Endothelial cell of umbilical vein (primary cell): Measurements from ENCODE around the gene ZNF880. TPM values are rescaled to one million over a fixed set of nuclear protein-coding genes. Genes with fewer than 3 reads are reported as not detected.

ENCODE experiments used
- BruUV-seq: library from RNA; stranded (reverse); fragments of 400-500 nt; replicated peaks from 2 replicates; lab custom pipeline; 2021; lab: Mats Ljungman, UMichigan
- CTCF ChIA-PET: fragments of 300-600, 350-600 bp; sonication (Branson Sonifier 250); formaldehyde crosslinking; loops from one replicate; lab custom pipeline; 2021; ENCODE audit warnings: antibody characterized with exemption, inconsistent platforms; lab: Charles Lee
- POLR2A ChIA-PET: fragments of 300-600, 350-600 bp; sonication (Branson Sonifier 250); formaldehyde crosslinking; loops from one replicate; lab custom pipeline; 2021; ENCODE audit warnings: antibody characterized with exemption, inconsistent platforms; lab: Charles Lee
- DNase-seq: peaks from one replicate; pipeline ENCODE4 v3.0.0-alpha.2; 2011; ENCODE audit warnings: low read depth, low spot score
- FAIRE-seq: peaks from 2 replicates; lab custom pipeline; 2011; peaks lifted over from hg19 to GRCh38; lab: Jason Lieb, UNC
- H2AFZ ChIP-seq: 2 replicates; pipeline ENCODE4 v1.6.0; 2012; ENCODE audit warnings: low read depth, low read length, control low read depth, inconsistent platforms
- H3K27ac ChIP-seq: 2 replicates; pipeline ENCODE4 v1.5.1; 2011; ENCODE audit warnings: low read depth, mild to moderate bottlenecking, control low read depth, low read length, moderate library complexity; ENCODE audit not compliant: insufficient read depth
- H3K27me3 ChIP-seq, 2 experiments: 2 replicates each; pipeline versions ENCODE4 v1.6.0 to v1.6.1; 2011; ENCODE audit warnings: low read length in 2 of 2, mixed read lengths in 1 of 2; ENCODE audit not compliant: control insufficient read depth in 2 of 2, insufficient read depth in 2 of 2
- H3K36me3 ChIP-seq, 2 experiments: 2 replicates in 1 of 2; 3 replicates in 1 of 2; pipeline ENCODE4 v1.5.1; 2011; ENCODE audit warnings: low read length in 2 of 2, mild to moderate bottlenecking in 1 of 2, moderate library complexity in 1 of 2; ENCODE audit not compliant: control insufficient read depth in 2 of 2, insufficient read depth in 2 of 2; ENCODE audit errors: extremely low read depth in 1 of 2
- H3K4me1 ChIP-seq: 3 replicates; pipeline ENCODE4 v1.5.1; 2011; ENCODE audit warnings: mild to moderate bottlenecking, low read length; ENCODE audit not compliant: control insufficient read depth, insufficient read depth; ENCODE audit errors: extremely low read depth
- H3K4me2 ChIP-seq: 2 replicates; pipeline ENCODE4 v1.6.1; 2011; ENCODE audit warnings: low read length, control low read depth, mixed read lengths; ENCODE audit not compliant: insufficient read depth
- H3K4me3 ChIP-seq, 3 experiments: fragments of 200-600 bp in 1 of 3; sonication (generic), shearing (Covaris generic) in 1 of 3; replicated peaks in 1 of 3; 2 replicates each; pipeline ENCODE4 v1.5.1; 2011 to 2016; ENCODE audit warnings: control low read depth in 3 of 3, low read length in 3 of 3, mild to moderate bottlenecking in 2 of 3, inconsistent platforms in 1 of 3, low read depth in 1 of 3, moderate library complexity in 1 of 3; ENCODE audit not compliant: insufficient read depth in 1 of 3
- H3K79me2 ChIP-seq: 2 replicates; pipeline ENCODE4 v1.6.0; 2012; ENCODE audit warnings: low read length, inconsistent platforms; ENCODE audit not compliant: control insufficient read depth, insufficient read depth
- H3K9ac ChIP-seq: replicated peaks from 2 replicates; pipeline ENCODE3; 2011; ENCODE audit warnings: low read length, control low read depth; ENCODE audit not compliant: insufficient read depth; ENCODE audit errors: extremely low read depth
- H3K9me1 ChIP-seq: replicated peaks from 3 replicates; pipeline ENCODE4 v1.6.0; 2011; ENCODE audit warnings: mild to moderate bottlenecking, low read length; ENCODE audit not compliant: control insufficient read depth, insufficient read depth; ENCODE audit errors: extremely low read depth
- H3K9me3 ChIP-seq: replicated peaks from 2 replicates; pipeline ENCODE4 v1.5.1; 2012; ENCODE audit warnings: low read length, inconsistent platforms; ENCODE audit not compliant: control insufficient read depth, insufficient read depth
- H4K20me1 ChIP-seq: replicated peaks from 2 replicates; pipeline ENCODE3; 2011; ENCODE audit warnings: mild to moderate bottlenecking, low read length; ENCODE audit not compliant: control insufficient read depth, insufficient read depth; ENCODE audit errors: extremely low read depth
- FOS ChIP-seq: IDR thresholded peaks from 2 replicates; pipeline ENCODE4 v1.6.1; 2011; ENCODE audit warnings: mild to moderate bottlenecking, low read length, moderate library complexity, borderline replicate concordance; ENCODE audit not compliant: insufficient read depth
- GATA2 ChIP-seq: IDR thresholded peaks from 2 replicates; pipeline ENCODE4 v1.7.0; 2011; ENCODE audit warnings: low read depth, mild to moderate bottlenecking, moderate library complexity, mixed read lengths, low read length; ENCODE audit not compliant: insufficient read length, insufficient read depth
- JUN ChIP-seq: IDR thresholded peaks from 2 replicates; pipeline ENCODE4 v1.6.1; 2011; ENCODE audit warnings: borderline replicate concordance, low read depth; ENCODE audit not compliant: insufficient read length, insufficient read depth
- POLR2A ChIP-seq: IDR thresholded peaks from 2 replicates; pipeline ENCODE4 v1.6.1; 2012; ENCODE audit warnings: low read depth, mild to moderate bottlenecking, control low read depth, low read length
- POLR2AphosphoS5 ChIP-seq: IDR thresholded peaks from 2 replicates; pipeline ENCODE4 v1.6.1; 2012; ENCODE audit warnings: low read depth, mild to moderate bottlenecking, control low read depth, low read length, moderate library complexity; ENCODE audit not compliant: insufficient read depth
- dilution Hi-C: fragments of 300-500 bp; cut with MboI; formaldehyde crosslinking; loops from one replicate; pipeline ENCODE4 v1.15.0; 2019; ENCODE audit warnings: low sequenced_read_pairs; ENCODE audit not compliant: extremely low pct_ligation_motif_present
- intact Hi-C: fragments of 100-400 bp; cut with micrococcal nuclease; formaldehyde crosslinking; loops from one replicate; pipeline ENCODE4 v1.10.0; 2022
- polyA plus RNA-seq, 4 experiments: library from polyadenylated mRNA; depleted of rRNA in 3 of 4; stranded (reverse) in 3 of 4; unstranded in 1 of 4; fragments of >200 nt; gene quantifications; 2 replicates each; pipeline versions ENCODE4 v1.2.1 to v1.2.3, GENCODE V29; 2011 to 2012; ENCODE audit warnings: missing spikeins in 1 of 4
- total RNA-seq: library from RNA; stranded (reverse); gene quantifications from 2 replicates; pipeline ENCODE4 v1.2.3, GENCODE V29; 2021
- TF ChIP-seq, protein P1 (sequence below): IDR thresholded peaks from 2 replicates; pipeline ENCODE4 v1.6.1; 2011; ENCODE audit not compliant: insufficient read depth, insufficient read length

ZNF880 gene
- total and polyA plus RNA-seq, 2 donors (not counting 3 experiments of a cell fraction or from before 2014, with no cell fraction given): 10.7 to 11.0 TPM

DNA sequence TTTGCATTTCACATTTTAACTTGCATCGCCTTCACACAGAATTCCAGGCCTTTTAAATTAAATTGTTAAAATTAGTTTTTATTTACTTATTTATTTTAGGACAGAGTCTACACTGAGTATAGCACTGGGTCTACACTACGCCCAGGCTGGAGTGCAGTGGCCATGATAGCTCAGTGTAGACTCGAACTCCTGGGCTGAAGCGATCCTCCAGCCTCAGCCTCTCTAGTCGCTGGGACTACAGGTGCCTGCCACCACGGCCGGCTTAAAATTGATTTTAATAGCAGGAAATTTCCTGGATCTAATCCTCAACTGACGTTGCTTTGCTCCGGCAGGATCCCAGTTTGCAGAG lies 34.0 kb upstream of the ZNF880 start:
- DNase-seq (no peak), FAIRE-seq (no peak)
- Histone ChIP-seq H3K4me3 (peak overlapping the region; percentile 73 to 89 (median 89)), H3K27me3 (no peaks in the 10 kb centered on the region), H3K27ac (no peak overlapping the region), H3K9me1 (no peaks in the 10 kb centered on the region), H3K36me3 (no peaks in the 10 kb centered on the region), H4K20me1 (no peaks in the 10 kb centered on the region), H3K4me2 (peak overlapping the region; percentile 86), H3K9ac (no peak overlapping the region), H3K79me2 (no peaks in the 10 kb centered on the region), H3K9me3 (peaks cover 7% of the 10 kb centered on the region), H2AFZ (peak overlapping the region; percentile 91), H3K4me1 (peaks cover 6% of the 10 kb centered on the region)
- no TSS peak for BruUV-seq
- intact Hi-C loops: loop anchor here (1.0 to 5.0 kb wide), 3 partner anchors 39 to 66 kb away; partner anchors contain the start of genes ZNF480, ZNF528 and ZNF766
- dilution Hi-C loops: no loop called here
- ChIA-PET CTCF (no interaction called here), POLR2A (interaction anchor here (0.6 to 0.8 kb wide), 2 partner anchors 34 to 144 kb away, joined by 3 read pairs; partner anchors contain the start of gene ZNF880)
- TF ChIP-seq POLR2A (no peak), GATA2 (no peak), JUN (no peak), FOS (no peak)
- TF ChIP-seq, protein P1, sequence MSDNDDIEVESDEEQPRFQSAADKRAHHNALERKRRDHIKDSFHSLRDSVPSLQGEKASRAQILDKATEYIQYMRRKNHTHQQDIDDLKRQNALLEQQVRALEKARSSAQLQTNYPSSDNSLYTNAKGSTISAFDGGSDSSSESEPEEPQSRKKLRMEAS: no peak

DNA sequence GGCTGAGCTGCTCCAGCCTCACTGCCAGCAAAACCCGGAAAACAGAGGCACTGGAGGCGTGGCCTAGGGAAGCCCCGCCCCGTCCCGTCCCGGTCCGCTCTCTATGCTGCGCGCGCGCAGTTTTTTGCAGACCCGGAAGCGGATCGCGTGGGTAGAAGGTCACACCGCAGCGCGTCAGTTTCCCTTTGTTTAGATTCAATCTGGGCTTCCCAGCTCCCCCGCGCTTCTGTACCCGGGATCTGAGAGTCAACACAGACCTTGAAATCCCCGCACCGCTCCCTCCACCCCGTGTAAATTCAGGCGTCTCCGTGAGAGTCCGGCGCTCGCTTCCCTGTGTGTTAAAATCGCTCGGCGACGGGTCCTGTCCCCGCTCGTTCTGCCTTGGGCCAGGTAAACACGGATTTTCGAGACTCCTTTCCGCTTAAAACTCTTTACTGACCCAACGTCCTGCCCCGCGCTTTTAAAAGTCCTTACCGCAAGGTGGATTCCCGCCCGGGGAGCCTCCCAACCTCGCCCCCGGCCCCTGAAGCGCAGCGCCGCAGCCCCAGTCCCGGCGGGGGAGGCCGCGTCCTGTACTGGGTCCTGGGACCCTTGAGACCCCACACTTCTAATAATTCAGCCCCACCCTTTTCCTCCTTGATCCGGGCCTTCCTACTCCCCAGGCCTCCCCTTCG lies 33.5 kb upstream of the ZNF880 start, which contains the start of gene ZNF610:
Gene ZNF610, plus strand, starts transcription at position 127 of the 674 bp plus-strand sequence. CDS start 12,930 bp downstream, outside the sequence.
- Histone ChIP-seq H3K27me3 (no peaks in the 10 kb centered on the region), H3K4me1 (peaks cover 6% of the 10 kb centered on the region), H3K9me3 (peaks cover 5% of the 10 kb centered on the region), H3K9ac (peak within 1 kb of the TSS; percentile 93), H3K4me3 (peak within 1 kb of the TSS; percentile 73 to 89 (median 89)), H4K20me1 (no peaks in the 10 kb centered on the region), H3K4me2 (peak within 1 kb of the TSS; percentile 86), H3K27ac (peak within 1 kb of the TSS; percentile 57), H2AFZ (peak within 1 kb of the TSS; percentile 91), H3K9me1 (no peaks in the 10 kb centered on the region), H3K36me3 (no peaks in the 10 kb centered on the region), H3K79me2 (no peaks in the 10 kb centered on the region)
- DNase-seq: peak; percentile 85
- dilution Hi-C loops: no loop called here
- ChIA-PET CTCF (no interaction called here), POLR2A (interaction anchor here (0.6 to 0.8 kb wide), 2 partner anchors 33 to 144 kb away, joined by 3 read pairs; partner anchors contain the start of gene ZNF880)
- intact Hi-C loops: loop anchor here (1.0 to 5.0 kb wide), 3 partner anchors 39 to 67 kb away; partner anchors contain the start of genes ZNF480, ZNF528 and ZNF766
- TSS peak; percentile 97 for BruUV-seq
- FAIRE-seq: peak; percentile 76
- TF ChIP-seq POLR2AphosphoS5: peak; percentile 43
- TF ChIP-seq, protein P1: peak; percentile 22
- TF ChIP-seq FOS: no peak
- peak; percentile 64 for TF ChIP-seq POLR2A
